HG03432 (cell line): ENCODE measurements around the gene MBD3L3.
"Not testable (repeated sequence)": the region's sequence is repeated elsewhere in the genome, so short reads cannot be mapped to it uniquely, and the experiment has no call there.

ENCODE experiments used
- ATAC-seq: cut with Tn5 transposase; IDR thresholded peaks from one replicate; pipeline ENCODE4 v1.9.1; 2021; ENCODE audit warnings: mild to moderate bottlenecking, moderate library complexity; ENCODE audit not compliant: unreplicated experiment

The MBD3L3 gene

DNA sequence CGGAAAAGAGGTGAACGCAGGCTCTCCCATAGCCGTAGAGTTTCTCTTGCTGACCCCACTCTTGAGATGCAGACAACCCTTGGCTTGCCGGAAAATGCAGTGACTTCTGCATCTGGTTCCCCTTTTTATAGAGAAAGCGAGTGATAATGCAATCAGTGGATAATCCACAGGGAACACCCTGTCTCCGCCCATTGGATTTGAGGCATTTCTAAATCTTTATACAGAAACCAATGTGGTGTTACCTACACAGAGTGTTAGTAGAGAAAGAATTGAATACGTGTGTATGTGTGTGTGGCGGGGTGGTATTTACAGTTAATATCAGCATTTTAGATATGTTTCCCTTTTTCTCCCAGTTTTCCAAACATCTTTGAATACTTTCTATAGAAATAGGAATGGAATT, at the start of gene MBD3L3:
TSS of gene MBD3L3 (minus strand) at position 101 of the 400 bp plus-strand sequence. CDS start at position 30, 71 bp downstream.
- ATAC-seq, result not testable (repeated sequence)

DNA sequence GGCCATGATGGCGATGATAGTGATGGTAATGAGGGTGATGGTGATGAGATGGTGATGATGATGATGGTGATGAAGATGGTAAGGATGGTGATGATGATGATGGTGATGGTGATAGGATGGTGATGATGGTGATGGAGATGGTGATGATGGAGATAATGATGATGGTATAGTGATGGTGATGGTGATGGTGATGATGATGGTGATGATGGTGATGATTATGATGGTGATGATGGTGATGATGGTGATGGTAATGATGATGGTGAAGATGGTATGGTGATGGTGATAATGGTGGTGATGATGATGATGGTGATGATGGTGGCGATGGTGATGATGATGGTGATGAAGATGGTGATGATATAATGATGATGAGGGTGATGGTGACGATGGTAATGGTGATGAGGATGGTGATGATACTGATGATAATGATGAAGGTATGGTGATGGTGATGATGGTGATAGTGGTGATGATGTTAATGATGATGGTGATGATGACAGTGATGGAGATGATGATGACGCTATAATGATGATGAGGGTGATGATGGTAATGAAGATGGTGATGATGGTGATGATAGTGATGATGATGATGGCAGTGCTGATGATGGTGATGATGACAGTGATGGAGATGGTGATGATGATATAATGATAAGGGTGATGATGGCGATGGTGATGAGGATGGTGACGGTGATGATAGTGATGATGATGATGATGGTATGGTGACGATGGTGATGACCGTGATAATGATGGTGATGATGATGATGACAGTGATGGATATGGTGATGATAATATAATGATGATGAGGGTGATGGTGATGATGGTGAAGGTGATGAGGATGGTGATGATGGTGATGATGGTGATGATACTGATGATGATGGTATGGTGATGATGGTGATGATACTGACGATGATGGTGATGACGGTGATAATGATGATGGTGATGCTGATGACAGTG, 48.5 kb upstream of the MBD3L3 start:
- ATAC-seq, result no peak

DNA sequence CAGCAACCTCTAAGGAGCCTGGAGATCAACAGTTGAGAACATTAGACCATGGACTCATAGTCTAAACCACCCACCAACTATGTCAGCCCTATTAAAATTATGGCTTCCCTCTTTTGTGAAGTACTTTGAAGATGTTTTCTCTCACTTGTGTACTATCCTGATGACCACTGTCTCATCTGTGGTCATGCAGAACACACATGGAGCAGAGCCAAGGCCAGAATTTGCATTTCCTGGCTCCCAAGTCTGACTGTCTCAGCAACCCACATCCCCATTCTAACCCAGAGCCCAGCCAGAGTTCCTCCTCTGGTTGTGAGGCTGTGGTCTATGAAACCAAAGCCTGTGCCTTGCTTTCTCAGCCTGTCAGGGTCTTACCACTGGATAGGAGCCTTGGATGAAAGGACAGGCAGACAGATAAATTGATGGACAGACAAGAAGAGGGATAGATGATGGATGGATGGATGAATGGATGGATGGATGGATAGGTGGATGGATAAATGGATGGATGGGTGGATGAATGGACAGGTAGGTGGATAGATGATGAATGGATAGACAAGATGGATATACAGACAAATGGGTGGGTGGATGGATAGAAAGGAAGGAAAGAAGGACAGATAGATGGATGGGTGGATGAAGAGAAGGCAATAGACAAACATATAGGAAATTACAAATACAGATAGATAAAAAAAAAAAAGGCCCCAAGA, 46.4 kb upstream of the MBD3L3 start:
- ATAC-seq, result no peak

DNA sequence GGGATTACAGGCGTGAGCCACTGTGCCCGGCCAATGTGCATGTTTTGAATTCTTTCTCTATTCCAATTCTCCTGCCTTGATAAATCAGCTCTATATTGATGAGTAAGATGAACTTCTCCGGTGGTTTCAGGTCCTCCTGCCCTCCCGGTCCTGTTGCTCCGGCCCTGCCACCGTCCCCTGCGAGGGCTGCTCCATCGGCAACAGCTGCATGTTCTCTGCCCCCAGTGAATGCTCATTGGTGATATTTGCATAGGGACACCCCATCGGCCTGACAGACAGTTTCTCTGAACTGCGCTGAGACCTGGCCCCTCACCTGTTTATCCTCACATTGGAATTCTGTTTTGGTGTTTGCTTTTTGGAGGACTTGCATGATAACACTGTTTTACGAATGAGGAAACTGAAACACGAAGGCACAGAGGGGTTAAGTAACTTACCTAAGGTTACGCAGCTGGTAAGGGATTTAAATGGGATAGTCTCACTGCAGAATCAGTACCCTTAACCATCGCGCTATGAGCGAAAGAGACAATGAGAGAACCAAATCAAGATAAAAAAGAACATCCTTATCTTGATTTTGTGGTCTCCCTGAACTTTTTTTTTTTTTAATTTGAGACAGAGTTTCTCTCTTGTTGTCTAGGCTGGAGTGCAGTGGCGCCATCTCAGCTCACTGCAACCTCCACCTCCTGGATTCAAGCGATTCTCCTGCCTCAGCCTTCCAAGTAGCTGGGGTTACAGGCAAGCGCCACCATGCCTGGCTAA, 43.2 kb upstream of the MBD3L3 start:
- ATAC-seq, result no peak

DNA sequence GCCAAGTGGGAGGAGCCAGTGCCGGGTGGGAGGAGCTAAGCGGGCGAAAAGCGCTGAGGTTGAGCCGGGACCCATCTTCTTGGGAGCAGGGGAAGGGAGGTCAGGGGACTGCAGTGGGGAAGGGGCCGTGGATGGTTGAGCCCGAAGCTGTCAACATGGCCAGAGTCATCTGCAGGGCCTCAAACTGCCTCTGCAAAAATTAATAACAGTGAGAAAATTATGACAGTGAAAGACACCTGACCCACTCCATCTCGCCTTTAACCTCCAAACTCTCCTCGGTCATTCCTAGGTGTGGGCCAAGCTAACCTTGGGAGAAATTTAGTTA, 41.1 kb upstream of the MBD3L3 start:
- no peak for ATAC-seq

DNA sequence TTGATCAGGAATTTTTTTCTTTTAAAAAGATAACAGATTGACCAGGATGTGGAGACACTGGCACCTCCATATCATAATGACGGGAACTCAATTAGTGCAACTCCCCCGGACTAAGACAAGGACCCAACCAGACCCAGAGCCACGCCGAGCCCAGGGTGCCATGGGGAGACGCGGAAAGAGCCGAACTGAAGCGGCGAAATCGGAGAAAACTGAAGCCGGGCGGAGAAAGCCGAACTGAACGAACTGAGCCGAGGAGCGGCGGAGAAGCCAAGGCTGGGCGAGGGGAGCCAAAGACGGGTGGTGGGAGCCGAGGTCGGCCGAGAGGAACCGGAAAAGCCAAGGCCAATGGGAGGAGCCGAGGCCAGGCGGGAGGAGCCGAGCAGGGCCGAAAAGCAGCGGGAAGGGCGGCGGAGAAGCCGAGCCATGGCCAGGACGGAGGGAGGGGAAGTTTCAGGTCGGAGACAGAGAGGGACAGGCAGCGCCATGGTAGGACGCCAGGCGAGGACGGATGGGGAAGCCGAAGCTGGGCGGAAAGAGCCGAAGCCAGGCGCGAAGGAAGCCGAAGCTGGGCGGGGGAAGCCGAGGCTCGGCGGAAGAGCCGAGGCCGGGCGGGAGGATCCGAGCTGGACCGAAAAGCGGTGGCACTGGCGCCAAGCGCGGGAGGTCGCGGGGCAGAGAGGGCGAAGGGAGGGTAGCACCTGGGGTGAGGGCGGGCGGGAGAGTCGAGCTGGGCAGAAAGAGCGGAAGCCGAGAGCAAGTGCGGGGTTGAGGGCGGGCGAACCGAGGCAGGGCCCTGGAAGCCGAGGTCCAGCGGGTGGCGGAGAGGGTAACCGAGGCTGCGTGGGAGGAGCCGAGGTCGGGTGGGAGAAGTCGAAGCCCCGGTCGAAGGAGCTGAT, 40.5 kb upstream of the MBD3L3 start:
- ATAC-seq, result peak; percentile 86

DNA sequence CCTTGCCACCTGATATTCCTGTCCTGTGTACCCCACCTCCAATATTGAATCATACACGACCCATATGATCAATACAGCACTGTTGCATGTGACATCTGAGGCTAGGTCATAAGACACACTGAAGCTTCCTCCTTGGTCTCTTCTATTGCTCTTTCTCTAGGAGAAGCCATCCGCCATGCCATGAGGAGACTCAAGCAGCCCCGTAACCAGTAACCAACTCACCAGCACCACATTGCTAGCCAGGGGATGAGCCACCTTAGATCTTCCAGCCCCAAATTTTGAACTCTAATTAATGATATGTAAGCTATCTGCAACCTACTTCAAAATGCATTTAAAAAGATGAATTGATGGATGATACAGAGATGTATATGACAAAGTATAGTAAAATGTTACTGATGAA, 39.6 kb upstream of the MBD3L3 start:
- no peak for ATAC-seq

DNA sequence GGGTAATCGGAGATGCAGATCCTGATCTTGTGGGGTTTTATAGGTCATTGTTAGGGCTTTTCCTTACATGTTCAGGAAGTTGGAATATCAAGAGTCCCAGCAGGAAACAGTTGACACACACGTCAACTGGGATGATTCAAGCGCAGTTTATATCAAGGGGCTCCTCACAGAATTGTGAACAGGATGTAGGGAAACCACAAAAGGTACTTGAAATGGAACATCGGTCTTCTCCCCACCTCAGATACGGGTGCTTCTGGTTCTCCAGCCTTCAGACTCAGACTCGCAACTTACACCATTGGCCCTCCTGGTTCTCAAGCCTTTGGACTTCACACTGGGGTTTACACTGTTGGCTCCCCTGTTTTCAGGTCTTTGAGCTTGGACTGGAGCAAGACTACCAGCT, 30.5 kb upstream of the MBD3L3 start:
- ATAC-seq, result no peak

DNA sequence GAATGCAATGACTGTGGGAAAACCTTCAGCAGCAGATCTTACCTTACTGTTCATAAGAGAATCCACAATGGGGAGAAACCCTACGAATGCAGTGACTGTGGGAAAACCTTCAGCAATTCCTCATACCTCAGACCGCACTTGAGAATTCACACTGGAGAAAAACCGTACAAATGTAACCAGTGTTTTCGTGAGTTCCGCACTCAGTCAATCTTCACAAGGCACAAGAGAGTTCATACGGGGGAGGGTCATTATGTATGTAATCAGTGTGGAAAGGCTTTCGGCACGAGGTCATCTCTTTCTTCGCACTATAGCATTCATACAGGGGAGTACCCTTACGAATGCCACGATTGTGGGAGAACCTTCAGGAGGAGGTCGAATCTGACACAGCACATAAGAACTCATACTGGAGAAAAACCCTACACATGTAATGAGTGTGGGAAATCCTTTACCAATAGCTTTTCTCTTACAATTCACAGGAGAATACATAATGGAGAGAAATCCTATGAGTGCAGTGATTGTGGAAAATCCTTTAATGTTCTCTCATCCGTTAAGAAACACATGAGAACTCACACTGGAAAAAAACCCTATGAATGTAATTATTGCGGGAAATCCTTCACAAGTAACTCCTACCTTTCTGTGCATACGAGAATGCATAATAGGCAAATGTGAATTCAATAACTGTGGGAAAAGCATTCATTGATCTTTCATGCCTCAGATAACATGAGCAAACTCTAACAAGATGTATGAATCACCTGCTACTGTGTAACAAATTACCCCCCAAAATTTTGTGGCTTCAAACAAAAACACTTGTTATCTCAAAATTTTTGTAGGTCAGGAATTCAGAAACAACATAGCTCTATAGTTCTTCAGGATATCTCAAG, 24.8 kb upstream of the MBD3L3 start:
- no peak for ATAC-seq

DNA sequence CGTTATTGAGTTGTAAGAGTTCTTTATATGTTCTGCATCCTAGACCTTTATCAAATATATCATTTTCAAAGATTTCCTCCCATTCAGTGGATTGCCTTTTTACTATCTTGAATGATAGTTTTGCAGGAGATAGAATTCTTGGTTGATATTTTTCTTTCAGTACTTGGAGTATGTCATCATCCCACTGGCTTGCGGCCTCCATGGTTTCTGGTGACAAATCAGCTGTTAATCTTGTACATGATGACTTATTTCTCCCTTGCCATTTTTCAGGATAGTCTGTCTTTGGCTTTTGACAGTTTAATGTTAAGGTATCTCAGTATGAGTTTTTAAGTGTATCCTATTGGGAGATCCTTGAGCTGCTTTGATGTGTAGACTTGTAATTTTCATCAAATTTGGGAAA, 19.5 kb upstream of the MBD3L3 start:
- ATAC-seq, result no peak

DNA sequence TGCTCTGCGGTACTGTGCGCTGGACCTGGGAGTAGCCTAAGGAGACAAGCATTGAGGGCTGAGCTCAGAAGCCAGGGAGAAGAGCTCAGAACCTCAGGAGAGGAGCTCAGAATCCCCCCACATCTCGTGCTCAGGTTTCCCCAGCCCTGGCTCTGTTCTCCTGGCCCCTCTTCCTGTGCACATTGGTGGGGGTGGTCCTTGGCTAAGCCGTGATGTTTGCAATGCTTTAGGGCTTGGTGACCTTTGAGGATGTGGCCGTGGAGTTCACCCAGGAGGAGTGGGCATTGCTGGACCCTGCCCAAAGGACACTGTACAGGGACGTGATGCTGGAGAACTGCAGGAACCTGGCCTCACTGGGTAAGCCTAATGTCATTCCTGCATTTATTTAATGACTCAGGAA, 17.7 kb upstream of the MBD3L3 start:
- no peak for ATAC-seq

DNA sequence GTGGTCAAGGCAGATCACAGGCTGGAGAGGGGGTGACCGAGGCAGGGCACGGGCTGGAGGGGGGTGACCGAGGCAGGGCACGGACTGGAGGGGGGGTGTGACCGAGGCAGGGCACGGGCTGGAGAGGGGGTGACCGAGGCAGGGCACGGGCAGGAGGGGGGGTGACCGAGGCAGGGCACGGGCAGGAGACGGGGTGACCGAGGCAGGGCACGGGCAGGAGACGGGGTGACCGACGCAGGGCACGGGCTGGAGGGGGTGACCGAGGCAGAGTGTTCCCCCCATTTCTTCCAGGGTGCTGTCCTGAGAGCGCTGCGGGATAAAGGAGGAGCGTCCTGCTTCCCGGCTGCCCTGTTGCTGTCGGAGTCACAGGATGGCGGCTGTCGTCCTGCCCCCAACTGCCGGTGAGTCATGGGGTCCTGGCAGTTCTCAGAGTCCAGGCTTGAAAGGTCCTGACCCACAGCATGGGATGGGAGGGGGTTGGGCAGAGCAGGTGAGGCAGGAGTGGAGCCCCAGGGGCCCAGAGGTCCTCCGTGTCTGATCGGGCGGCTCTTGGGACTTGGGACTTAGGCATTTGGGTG, 16.3 kb upstream of the MBD3L3 start:
- no peak for ATAC-seq

DNA sequence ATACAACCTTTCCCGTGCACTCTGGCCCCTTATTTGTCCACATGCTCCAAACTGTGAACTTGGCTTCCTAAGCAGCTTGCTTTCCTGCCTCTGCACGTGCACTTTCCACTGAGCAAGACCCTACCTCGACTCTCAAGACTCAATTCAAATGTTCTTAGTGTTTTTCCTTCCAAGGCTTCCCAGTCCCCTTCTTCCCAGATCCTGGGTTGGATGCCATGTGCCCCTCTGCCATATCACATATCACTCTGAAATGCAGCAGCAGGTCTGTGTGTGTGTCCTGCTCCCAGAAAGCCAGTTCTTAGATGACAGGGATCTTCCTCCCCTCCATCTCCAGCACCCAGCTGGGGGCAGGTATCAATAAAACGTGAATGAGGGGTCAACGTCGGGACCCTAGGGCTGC, 14.1 kb upstream of the MBD3L3 start:
- ATAC-seq, result no peak

DNA sequence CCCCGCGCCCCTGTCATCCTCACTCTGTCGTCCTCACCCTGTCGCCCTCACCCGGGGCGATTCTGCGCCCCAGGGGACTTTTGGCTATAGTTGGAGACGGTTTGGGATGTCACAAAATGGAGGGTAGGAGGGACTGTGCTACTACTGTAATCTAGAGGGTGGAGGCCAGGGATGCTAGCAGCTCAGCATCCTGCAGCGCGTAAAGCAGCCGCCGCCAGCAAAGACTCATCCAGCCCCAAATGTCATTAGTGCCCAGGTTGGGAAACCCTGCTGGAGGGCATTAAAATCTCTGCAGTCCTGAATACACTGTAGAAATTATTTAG, 11.4 kb upstream of the MBD3L3 start:
- ATAC-seq, result no peak

DNA sequence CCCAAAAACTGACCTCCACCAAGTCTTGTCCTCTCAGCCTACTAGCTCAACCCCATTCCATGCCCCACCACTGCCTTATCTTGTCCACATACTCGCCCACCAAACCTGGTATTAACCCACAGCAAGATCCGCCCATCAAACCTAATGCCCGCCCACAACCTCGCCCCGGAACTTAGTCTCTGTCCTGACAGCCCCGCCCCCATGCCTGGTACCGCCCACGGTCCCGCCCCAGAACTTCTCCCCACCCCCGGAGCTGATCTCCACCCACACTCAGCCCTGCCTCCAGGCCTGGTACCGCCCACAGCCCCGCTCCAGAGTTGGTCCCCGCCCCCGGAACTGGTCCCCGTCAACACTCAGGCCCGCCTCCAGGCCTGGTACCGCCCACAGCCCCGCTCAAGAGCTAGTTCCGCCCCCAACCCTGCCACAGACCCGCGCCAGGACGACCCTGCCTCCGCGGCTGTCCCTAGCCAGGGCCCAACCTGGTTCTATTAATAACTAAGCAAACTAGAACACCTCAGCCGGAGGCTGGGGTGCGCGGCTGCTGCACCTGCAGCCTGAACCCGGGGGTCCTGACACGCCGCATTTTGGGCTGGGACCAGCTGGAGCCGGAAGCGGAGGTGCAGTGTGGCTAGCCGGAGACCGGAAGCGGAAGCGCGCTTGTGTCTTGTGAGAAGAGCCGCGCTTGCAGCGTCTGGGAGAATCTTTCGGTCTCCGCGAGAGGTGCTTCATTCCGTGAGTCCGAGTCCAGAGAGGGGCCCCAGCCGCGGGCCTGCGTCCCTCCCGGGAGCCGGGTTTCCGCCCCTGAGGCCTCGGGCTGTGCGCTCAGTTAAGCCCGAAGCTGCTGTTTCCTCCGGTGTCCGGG, 10.8 kb upstream of the MBD3L3 start, which contains the start of gene ZNF557:
TSS of gene ZNF557 (plus strand) at position 662 of the 862 bp plus-strand sequence. CDS start 5,372 bp downstream, outside the sequence.
- ATAC-seq, result peak; percentile 88

DNA sequence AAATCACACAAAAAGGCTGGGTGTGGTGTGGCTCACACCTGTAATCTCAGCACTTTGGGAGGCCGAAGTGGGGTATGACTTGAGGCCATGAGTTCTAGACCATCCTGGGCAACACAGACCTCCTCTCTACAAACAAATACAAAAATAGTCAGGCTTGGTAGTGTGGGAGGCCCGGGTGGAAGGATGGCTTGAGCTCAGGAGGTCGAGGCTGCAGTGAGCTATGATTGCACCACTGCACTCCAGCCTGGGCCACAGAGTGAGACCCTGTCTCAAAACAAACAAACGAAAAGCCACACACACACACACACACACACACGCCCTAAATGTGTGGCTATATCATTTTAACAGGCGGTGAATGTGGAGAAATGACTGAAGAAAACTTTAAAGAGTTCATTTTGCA, 10.1 kb upstream of the MBD3L3 start:
- no peak for ATAC-seq

DNA sequence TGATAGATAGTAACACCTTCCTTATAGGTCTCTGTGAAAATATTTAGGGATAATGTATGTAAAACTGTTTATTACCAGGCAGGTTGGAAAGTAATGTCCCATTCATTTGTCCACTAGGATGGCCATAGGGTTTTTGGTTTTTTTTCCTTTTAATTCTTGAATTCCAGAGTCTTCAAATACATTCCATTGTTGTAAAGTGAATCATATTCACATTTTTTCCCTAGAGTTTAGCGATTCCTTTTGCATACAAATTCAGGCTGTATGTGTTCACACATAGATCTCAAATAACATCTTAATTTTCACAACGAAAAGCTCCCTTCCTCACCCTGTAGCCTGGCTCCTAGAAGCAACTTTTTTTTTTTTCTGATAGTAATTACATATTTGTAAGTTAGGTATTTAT, 9.2 kb upstream of the MBD3L3 start:
- ATAC-seq, result no peak

DNA sequence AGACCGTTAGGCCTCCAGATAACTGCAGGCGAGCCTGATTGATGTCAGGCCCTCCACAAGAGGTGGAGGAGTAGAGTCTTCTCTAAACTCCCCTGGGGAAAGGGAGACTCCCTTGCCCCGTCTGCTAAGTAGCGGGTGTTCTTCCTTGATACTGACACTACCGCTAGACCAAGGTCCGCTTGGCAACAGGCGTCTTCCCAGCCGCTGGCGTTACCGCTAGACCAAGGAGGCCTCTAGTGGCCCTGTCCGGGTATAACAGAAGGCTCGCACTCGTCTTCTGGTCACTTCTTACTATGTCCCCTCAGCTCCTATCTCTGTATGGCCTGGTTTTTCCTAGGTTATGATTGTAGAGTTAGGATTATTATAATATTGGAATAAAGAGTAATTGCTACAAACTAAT, 8.6 kb upstream of the MBD3L3 start:
- not testable (repeated sequence) for ATAC-seq
